A673 (cell line): ENCODE data around the gene GULP1.

Experiments
- CTCF ChIP-seq: fragments of 300-800, 200-600 bp; sonication (generic); conservative IDR thresholded peaks from 2 replicates; pipeline ENCODE4 v1.5.1; 2017; ENCODE audit warnings: low read depth, mild to moderate bottlenecking, antibody characterized with exemption, low read length, moderate library complexity, mixed read lengths
- EZH2 ChIP-seq: fragments of 200-600 bp; sonication (generic); IDR thresholded peaks from 2 replicates; pipeline ENCODE4 v1.6.1; 2017; ENCODE audit warnings: borderline replicate concordance, low read depth, mild to moderate bottlenecking, mixed read lengths, antibody characterized with exemption, low read length; ENCODE audit not compliant: poor library complexity, severe bottlenecking

- TF ChIP-seq CTCF (no peak), EZH2 (no peak)
Observed at GRCh38 chr2:188506843-188507242, 215.2 kb downstream of the GULP1 start.
